GM19239 (cell line): ENCODE data around the gene C1QTNF12.

ENCODE experiments used
- DNase-seq: peaks from one replicate; pipeline ENCODE4 v3.0.0; 2011; ENCODE audit warnings: low spot score; ENCODE audit not compliant: insufficient read length
- FAIRE-seq: peaks from 2 replicates; lab custom pipeline; 2011; peaks lifted over from hg19 to GRCh38; lab: Jason Lieb, UNC

The C1QTNF12 gene

GRCh38 chr1:1243266-1243660 is 3.3 kb downstream of the C1QTNF12 start:
- no peak for DNase-seq

GRCh38 chr1:1242461-1243265 is 3.9 kb downstream of the C1QTNF12 start:
- FAIRE-seq (no peak), DNase-seq (no peak)

More at GRCh38 chr1:1243266-1243660, 3.3 kb downstream of the C1QTNF12 start:
- FAIRE-seq = no peak

- DNase-seq (no peak), FAIRE-seq (no peak)
These were observed 4.8 kb downstream of the C1QTNF12 start for GRCh38 chr1:1241588-1242219.

- DNase-seq (no peak), FAIRE-seq (no peak)
These were observed 5.5 kb downstream of the C1QTNF12 start for GRCh38 chr1:1240822-1241587.

- no peak for DNase-seq
- FAIRE-seq = no peak
These were observed 6.2 kb downstream of the C1QTNF12 start for GRCh38 chr1:1240348-1240732.

- no peak for DNase-seq
- FAIRE-seq = no peak
These were observed 6.7 kb downstream of the C1QTNF12 start for GRCh38 chr1:1239614-1240347.

GRCh38 chr1:1239227-1239613 is 7.3 kb downstream of the C1QTNF12 start:
- no peak for DNase-seq
- FAIRE-seq = no peak

- FAIRE-seq (no peak), DNase-seq (no peak)
These were observed 7.8 kb downstream of the C1QTNF12 start for GRCh38 chr1:1238702-1239178.

GRCh38 chr1:1237874-1238701 is 8.4 kb downstream of the C1QTNF12 start:
- DNase-seq = no peak
- FAIRE-seq = no peak

- FAIRE-seq (no peak), DNase-seq (no peak)
These were observed 9.3 kb downstream of the C1QTNF12 start for GRCh38 chr1:1236945-1237873.

- FAIRE-seq = no peak
- DNase-seq = no peak
These were observed 10.3 kb downstream of the C1QTNF12 start for GRCh38 chr1:1236176-1236763.

- no peak for DNase-seq
- no peak for FAIRE-seq
These were observed 11.3 kb downstream of the C1QTNF12 start for GRCh38 chr1:1235016-1235744.

- DNase-seq (no peak), FAIRE-seq (no peak)
These were observed 12.2 kb downstream of the C1QTNF12 start for GRCh38 chr1:1234180-1234808.

- no peak for DNase-seq
These were observed 13.0 kb downstream of the C1QTNF12 start for GRCh38 chr1:1233567-1233892.

GRCh38 chr1:1232796-1233566 is 13.5 kb downstream of the C1QTNF12 start:
- FAIRE-seq = no peak

More at GRCh38 chr1:1233567-1233892, 13.0 kb downstream of the C1QTNF12 start:
- FAIRE-seq = no peak

GRCh38 chr1:1232208-1232795 is 14.2 kb downstream of the C1QTNF12 start, which contains the start of gene B3GALT6:
B3GALT6 (plus strand) TSS chr1:1232237; CDS start chr1:1232279, 42 bp downstream.
- no peak for FAIRE-seq
- DNase-seq = no peak

More at GRCh38 chr1:1232796-1233566, 13.5 kb downstream of the C1QTNF12 start:
- DNase-seq = no peak
